Natural killer cell (primary cell): ENCODE measurements around the gene RETREG1. TPM values are rescaled to one million over a fixed set of nuclear protein-coding genes. Genes with fewer than 3 reads are reported as not detected.

Experiments used
- ATAC-seq, 3 donors: fragments of 150-1000 bp in 2 of 3; fragments of 200-7000 bp in 1 of 3; cut with Tn5 transposase; 1 replicate in 1 of 3; 2 replicates in 2 of 3; pipeline ENCODE4 v1.10.0; 2021; ENCODE audit warnings: mild to moderate bottlenecking in 2 of 3, moderate library complexity in 2 of 3
- DNase-seq, 2 donors: peaks; one replicate each; pipeline versions ENCODE4 v3.0.0 to v3.0.0-alpha.2; 2013 to 2021; ENCODE audit warnings: mixed read lengths in 1 of 2
- H3K27ac ChIP-seq: one replicate; pipeline ENCODE4 v1.5.1; 2013; ENCODE audit warnings: mild to moderate bottlenecking, low read length
- H3K27me3 ChIP-seq: one replicate; pipeline ENCODE4 v1.6.1; 2013; ENCODE audit warnings: low read length; ENCODE audit not compliant: control insufficient read depth, insufficient read depth
- H3K36me3 ChIP-seq: one replicate; pipeline ENCODE4 v1.6.1; 2013; ENCODE audit warnings: low read length; ENCODE audit not compliant: control insufficient read depth, insufficient read depth
- H3K4me1 ChIP-seq: one replicate; pipeline ENCODE4 v1.6.1; 2013; ENCODE audit warnings: low read length; ENCODE audit not compliant: control insufficient read depth, insufficient read depth
- H3K4me3 ChIP-seq: one replicate; pipeline ENCODE4 v1.5.1; 2013; ENCODE audit warnings: low read length
- H3K9me3 ChIP-seq: one replicate; pipeline ENCODE4 v1.6.1; 2013; ENCODE audit warnings: low read length; ENCODE audit not compliant: control insufficient read depth, insufficient read depth
- H3K27ac Mint-ChIP-seq, 2 donors: one replicate each; pipeline ENCODE4 v1.8.0; 2022; ENCODE audit warnings: mild to moderate bottlenecking in 2 of 2, mixed read lengths in 2 of 2, moderate library complexity in 1 of 2
- H3K27me3 Mint-ChIP-seq, 2 donors: one replicate each; pipeline ENCODE4 v1.8.0; 2022; ENCODE audit warnings: low read depth in 2 of 2, mixed read lengths in 2 of 2
- H3K36me3 Mint-ChIP-seq: one replicate; pipeline ENCODE4 v1.8.0; 2022; ENCODE audit warnings: mixed read lengths
- H3K4me1 Mint-ChIP-seq, 2 donors: one replicate each; pipeline ENCODE4 v1.8.0; 2022; ENCODE audit warnings: mixed read lengths in 2 of 2
- H3K4me3 Mint-ChIP-seq: one replicate; pipeline ENCODE4 v1.8.0; 2022; ENCODE audit warnings: mild to moderate bottlenecking, moderate library complexity, mixed read lengths
- H3K9me3 Mint-ChIP-seq, 2 donors: one replicate each; pipeline ENCODE4 v1.8.0; 2022; ENCODE audit warnings: mixed read lengths in 2 of 2
- CTCF ChIP-seq: fragments of 200-600 bp; IDR thresholded peaks from one replicate; pipeline ENCODE4 v1.8.0; 2022; ENCODE audit warnings: antibody characterized with exemption
- WGBS: methylation state at CpG from one replicate; pipeline ENCODE4 v1.1.7; 2013; ENCODE audit warnings: missing lambda C conversion rate; ENCODE audit not compliant: insufficient coverage; 5-methylcytosine and 5-hydroxymethylcytosine counted together
- intact Hi-C: fragments of 100-400 bp; cut with micrococcal nuclease; formaldehyde crosslinking; loops from one replicate; pipeline ENCODE4 v1.14.2; 2022
- total RNA-seq, 4 donors: library from RNA; stranded (reverse); fragments of 120-200 nt in 1 of 4; gene quantifications; one replicate each; pipeline versions ENCODE4 v1.2.3 to v1.2.4, GENCODE V29; 2013 to 2022

RETREG1 gene
- total RNA-seq, 3 donors from 2014 or later (not counting 1 experiment from before 2014, with no cell fraction given), result 2.1 to 4.5 (median 3.3) TPM

- no peaks in the 10 kb centered on the region for H3K9me3 ChIP-seq
- Mint-ChIP-seq H3K4me3 (no peak overlapping the region), H3K27ac (no peak overlapping the region), H3K27me3 (no peaks in the 10 kb centered on the region), H3K36me3 (no peaks in the 10 kb centered on the region), H3K4me1 (peaks cover 0 to 8% of the 10 kb centered on the region in 2 donors), H3K9me3 (peaks cover 3 to 4% of the 10 kb centered on the region in 2 donors)
- no peaks in the 10 kb centered on the region for H3K27me3 ChIP-seq
- peak in 1 of 2 donors; percentile 56 for DNase-seq
- no peak for ATAC-seq
- H3K4me3 ChIP-seq, result no peak overlapping the region
- intact Hi-C loops, result no loop called here
- WGBS, result 66% methylated on average over 5 of the region's 5 CpGs
- H3K27ac ChIP-seq, result no peak overlapping the region
- no peak for TF ChIP-seq CTCF
- peaks cover 4% of the 10 kb centered on the region for H3K4me1 ChIP-seq
- H3K36me3 ChIP-seq, result no peaks in the 10 kb centered on the region
These were observed 10.0 kb upstream of the RETREG1 start for GRCh38 chr5:16626696-16627264.

DNA sequence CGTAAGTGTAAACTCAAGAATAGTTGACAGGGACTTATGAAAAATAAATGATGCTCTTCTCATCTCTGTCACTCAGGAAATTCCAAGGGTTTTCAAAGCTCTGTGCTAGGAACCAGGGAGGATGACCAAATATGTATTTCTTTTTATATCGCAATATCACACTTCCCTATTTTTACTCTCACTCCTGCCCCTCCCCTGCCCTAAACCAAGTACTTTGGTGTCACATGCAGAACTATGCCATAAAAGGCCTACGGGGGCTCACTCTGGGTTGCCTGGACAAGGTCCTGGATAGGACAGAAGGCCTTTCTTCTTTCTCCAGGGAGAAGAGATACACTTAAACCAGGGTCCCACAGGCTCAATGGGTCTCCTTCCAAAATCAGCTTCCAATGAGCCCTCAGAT, 8.3 kb upstream of the RETREG1 start:
- no peaks in the 10 kb centered on the region for H3K9me3 ChIP-seq
- no peak for DNase-seq
- Mint-ChIP-seq H3K9me3 (no peaks in the 10 kb centered on the region), H3K36me3 (no peaks in the 10 kb centered on the region), H3K4me3 (no peak overlapping the region), H3K27me3 (no peaks in the 10 kb centered on the region), H3K4me1 (peaks cover 4 to 8% of the 10 kb centered on the region in 2 donors), H3K27ac (no peak overlapping the region)
- H3K27ac ChIP-seq, result no peak overlapping the region
- H3K27me3 ChIP-seq, result no peaks in the 10 kb centered on the region
- intact Hi-C loops, result no loop called here
- TF ChIP-seq CTCF, result no peak
- 51% methylated on average over 2 of the region's 3 CpGs for WGBS
- no peak for ATAC-seq
- H3K4me3 ChIP-seq, result no peak overlapping the region
- peaks cover 4% of the 10 kb centered on the region for H3K4me1 ChIP-seq
- no peaks in the 10 kb centered on the region for H3K36me3 ChIP-seq

DNA sequence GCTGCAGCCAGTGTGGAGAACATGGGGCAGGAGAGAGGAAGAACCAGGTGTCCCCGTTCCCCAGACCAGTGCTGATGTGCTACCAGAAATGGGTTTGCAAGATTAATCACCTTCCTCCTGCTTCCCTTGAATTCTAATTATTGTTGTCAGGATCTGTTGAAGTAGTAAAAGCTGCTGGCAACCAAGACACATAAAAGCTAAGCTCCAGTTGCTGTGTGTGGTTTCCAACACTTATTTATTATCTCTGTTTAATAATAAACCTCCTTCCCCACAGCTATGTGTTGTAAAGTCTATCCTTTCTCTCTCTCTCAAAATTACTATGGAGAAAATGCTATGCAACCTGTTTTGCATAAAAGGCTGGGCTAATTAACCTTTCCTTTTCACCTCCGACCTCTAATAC, 2.3 kb upstream of the RETREG1 start:
- no peak overlapping the region for H3K4me3 Mint-ChIP-seq
- Histone ChIP-seq H3K9me3 (no peaks in the 10 kb centered on the region), H3K27ac (no peak overlapping the region), H3K36me3 (no peaks in the 10 kb centered on the region), H3K27me3 (no peaks in the 10 kb centered on the region), H3K4me3 (no peak overlapping the region), H3K4me1 (peaks cover 17% of the 10 kb centered on the region)
- no peaks in the 10 kb centered on the region for H3K36me3 Mint-ChIP-seq
- ATAC-seq, result no peak
- peaks cover 7 to 8% of the 10 kb centered on the region in 2 donors for H3K27me3 Mint-ChIP-seq
- 29% methylated on average over 1 of the region's 2 CpGs for WGBS
- peaks cover 5 to 9% of the 10 kb centered on the region in 2 donors for H3K4me1 Mint-ChIP-seq
- no peak for TF ChIP-seq CTCF
- intact Hi-C loops, result no loop called here
- H3K27ac Mint-ChIP-seq, result no peak overlapping the region
- H3K9me3 Mint-ChIP-seq, result no peaks in the 10 kb centered on the region
- no peak for DNase-seq
